ENCODE results near the gene MARCKS. TPM values are rescaled to one million over a fixed set of nuclear protein-coding genes. Genes with fewer than 3 reads are reported as not detected.

The MARCKS gene
- polyA plus RNA-seq, 1 donor from 2014 or later, result 369 TPM

GRCh38 chr6:113824411-113824810 lies 32.7 kb upstream of the MARCKS start:
- no peak overlapping the region for H3K27ac ChIP-seq (ENCODE audit: low read length)
- no peaks in the 10 kb centered on the region for H3K27me3 ChIP-seq (ENCODE audit: insufficient read depth, low read depth, low read length)
- no peak overlapping the region for H3K4me3 ChIP-seq (ENCODE audit: low read length)
- no peaks in the 10 kb centered on the region for H3K9me2 ChIP-seq (ENCODE audit: insufficient read depth, low read length)
- H2AFZ ChIP-seq (ENCODE audit: low read depth, low read length), result no peak overlapping the region
- H3K9me3 ChIP-seq (ENCODE audit: low read length), result no peaks in the 10 kb centered on the region
- no peak overlapping the region for H3K4me2 ChIP-seq (ENCODE audit: low read length)
- TF ChIP-seq, protein P1, sequence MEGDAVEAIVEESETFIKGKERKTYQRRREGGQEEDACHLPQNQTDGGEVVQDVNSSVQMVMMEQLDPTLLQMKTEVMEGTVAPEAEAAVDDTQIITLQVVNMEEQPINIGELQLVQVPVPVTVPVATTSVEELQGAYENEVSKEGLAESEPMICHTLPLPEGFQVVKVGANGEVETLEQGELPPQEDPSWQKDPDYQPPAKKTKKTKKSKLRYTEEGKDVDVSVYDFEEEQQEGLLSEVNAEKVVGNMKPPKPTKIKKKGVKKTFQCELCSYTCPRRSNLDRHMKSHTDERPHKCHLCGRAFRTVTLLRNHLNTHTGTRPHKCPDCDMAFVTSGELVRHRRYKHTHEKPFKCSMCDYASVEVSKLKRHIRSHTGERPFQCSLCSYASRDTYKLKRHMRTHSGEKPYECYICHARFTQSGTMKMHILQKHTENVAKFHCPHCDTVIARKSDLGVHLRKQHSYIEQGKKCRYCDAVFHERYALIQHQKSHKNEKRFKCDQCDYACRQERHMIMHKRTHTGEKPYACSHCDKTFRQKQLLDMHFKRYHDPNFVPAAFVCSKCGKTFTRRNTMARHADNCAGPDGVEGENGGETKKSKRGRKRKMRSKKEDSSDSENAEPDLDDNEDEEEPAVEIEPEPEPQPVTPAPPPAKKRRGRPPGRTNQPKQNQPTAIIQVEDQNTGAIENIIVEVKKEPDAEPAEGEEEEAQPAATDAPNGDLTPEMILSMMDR (IDR thresholded peaks at IDR 0.05; ENCODE audit: poor library complexity, severe bottlenecking), result no peak
- no peak for TF ChIP-seq EP300 (conservative IDR thresholded peaks at IDR 0.05; ENCODE audit: poor library complexity, severe bottlenecking)
- no peaks in the 10 kb centered on the region for H4K20me1 ChIP-seq (ENCODE audit: insufficient read depth)
- no peaks in the 10 kb centered on the region for H3K36me3 ChIP-seq (ENCODE audit: insufficient read depth, low read length)
- H3F3A ChIP-seq (ENCODE audit: insufficient read depth, low read length, poor library complexity, severe bottlenecking), result peaks cover 4% of the 10 kb centered on the region
- no peaks in the 10 kb centered on the region for H3K79me2 ChIP-seq (replicated peaks; ENCODE audit: insufficient read depth, low read length)
- no peak overlapping the region for H3K9ac ChIP-seq (ENCODE audit: low read length)

GRCh38 chr6:113824866-113825265 lies 32.3 kb upstream of the MARCKS start:
- peaks cover 4% of the 10 kb centered on the region for H3F3A ChIP-seq (ENCODE audit: insufficient read depth, low read length, poor library complexity, severe bottlenecking)
- no peak overlapping the region for H3K27ac ChIP-seq (ENCODE audit: low read length)
- H3K4me3 ChIP-seq (ENCODE audit: low read length), result no peak overlapping the region
- no peak for TF ChIP-seq EP300 (conservative IDR thresholded peaks at IDR 0.05; ENCODE audit: poor library complexity, severe bottlenecking)
- TF ChIP-seq TAF1 (IDR thresholded peaks at IDR 0.05; ENCODE audit: low read depth), result no peak
- no peak for TF ChIP-seq POLR2AphosphoS5 (IDR thresholded peaks at IDR 0.05)
- TF ChIP-seq SMC3 (conservative IDR thresholded peaks at IDR 0.05; ENCODE audit: poor library complexity), result no peak
- TF ChIP-seq, protein P1 (IDR thresholded peaks at IDR 0.05; ENCODE audit: poor library complexity, severe bottlenecking), result no peak
- TF ChIP-seq MXI1 (conservative IDR thresholded peaks at IDR 0.05; ENCODE audit: poor library complexity, severe bottlenecking), result no peak
- no peak for TF ChIP-seq RAD21 (conservative IDR thresholded peaks at IDR 0.05)
- TF ChIP-seq EZH2 (IDR thresholded peaks at IDR 0.05; ENCODE audit: borderline replicate concordance, insufficient read depth, low read length, poor library complexity, severe bottlenecking), result no peak
- no peak for TF ChIP-seq REST (IDR thresholded peaks at IDR 0.05; ENCODE audit: borderline replicate concordance)
- H3K9ac ChIP-seq (ENCODE audit: low read length), result no peak overlapping the region
- no peak overlapping the region for H3K4me2 ChIP-seq (ENCODE audit: low read length)
- H4K20me1 ChIP-seq (ENCODE audit: insufficient read depth), result no peaks in the 10 kb centered on the region
- no peaks in the 10 kb centered on the region for H3K36me3 ChIP-seq (ENCODE audit: insufficient read depth, low read length)
- no peaks in the 10 kb centered on the region for H3K9me2 ChIP-seq (ENCODE audit: insufficient read depth, low read length)
- no peaks in the 10 kb centered on the region for H3K27me3 ChIP-seq (ENCODE audit: insufficient read depth, low read depth, low read length)
- no peak overlapping the region for H2AFZ ChIP-seq (ENCODE audit: low read depth, low read length)
- H3K79me2 ChIP-seq (replicated peaks; ENCODE audit: insufficient read depth, low read length), result no peaks in the 10 kb centered on the region
- H3K9me3 ChIP-seq (ENCODE audit: low read length), result no peaks in the 10 kb centered on the region
